ENCODE data around the gene TFEC. TPM values are rescaled to one million over a fixed set of nuclear protein-coding genes. Genes with fewer than 3 reads are reported as not detected.

Gene TFEC
- total and polyA plus RNA-seq, 2 experiments from 2014 or later: not detected

DNA sequence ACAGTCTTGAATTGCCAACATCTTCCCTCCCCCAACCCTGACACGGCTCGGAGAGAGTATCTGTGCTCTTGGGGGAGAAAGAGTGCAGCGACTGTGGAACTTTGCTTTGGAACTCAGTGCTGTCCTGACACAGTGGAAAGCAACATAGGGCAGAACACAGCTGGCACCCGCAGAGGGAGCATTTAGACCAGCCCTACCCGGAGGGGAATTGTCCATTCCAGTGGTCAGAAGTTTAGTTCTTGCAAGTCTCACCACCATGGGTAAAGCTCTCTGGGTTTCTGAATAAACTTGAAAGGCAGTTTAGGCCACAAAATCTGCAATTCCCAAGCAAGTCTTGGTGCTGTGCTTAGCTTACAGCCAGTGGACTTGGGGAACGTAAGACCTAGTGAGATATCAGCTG lies 34.9 kb downstream of the TFEC start:
- H3K36me3 Mint-ChIP-seq (ENCODE audit: low read depth): no peaks in the 10 kb centered on the region
- ATAC-seq: no peak
- no peaks in the 10 kb centered on the region for H3K79me2 ChIP-seq (replicated peaks; ENCODE audit: insufficient read depth)
- H3K4me1 ChIP-seq (ENCODE audit: insufficient read depth): no peaks in the 10 kb centered on the region
- no peak overlapping the region for H3K27ac ChIP-seq (ENCODE audit: low read depth)
- H3K27me3 ChIP-seq (ENCODE audit: insufficient read depth): no peaks in the 10 kb centered on the region
- H3K9me2 ChIP-seq (ENCODE audit: insufficient read depth): no peaks in the 10 kb centered on the region; the same call in 1 of the 2 replicates
- peaks cover 3% of the 10 kb centered on the region for H3K27me3 Mint-ChIP-seq (ENCODE audit: insufficient read depth, low read depth, poor library complexity)
- H4K20me1 ChIP-seq (replicated peaks; ENCODE audit: insufficient read depth): no peaks in the 10 kb centered on the region
- H3K27ac Mint-ChIP-seq: no peak overlapping the region
- no peak overlapping the region for H3K4me2 ChIP-seq
- no peak overlapping the region for H3K4me3 Mint-ChIP-seq
- no peak overlapping the region for H3K4me3 ChIP-seq
- no peaks in the 10 kb centered on the region for H3K4me1 Mint-ChIP-seq
- H3F3A ChIP-seq (replicated peaks; ENCODE audit: low read depth): no peaks in the 10 kb centered on the region
- no peak overlapping the region for H2AFZ ChIP-seq
- H3K9me3 Mint-ChIP-seq: peaks cover 6% of the 10 kb centered on the region; the same call in 2 of the 3 replicates
- DNase-seq (ENCODE audit: low spot score): no peak
- TF ChIP-seq STAT1 (IDR thresholded peaks at IDR 0.05; ENCODE audit: unreplicated experiment) (no peak), POLR2AphosphoS5 (IDR thresholded peaks at IDR 0.05; ENCODE audit: low read depth) (no peak), CREB1 (CRISPR knock-in tag; IDR thresholded peaks at IDR 0.05; ENCODE audit: low read depth) (no peak), ZNF331 (CRISPR knock-in tag; IDR thresholded peaks at IDR 0.05; ENCODE audit: low read depth) (no peak), NANOG (IDR thresholded peaks at IDR 0.05; ENCODE audit: borderline replicate concordance) (no peak), JUNB (IDR thresholded peaks at IDR 0.05; ENCODE audit: unreplicated experiment) (no peak), ZNF114 (CRISPR knock-in tag; IDR thresholded peaks at IDR 0.05) (no peak), EZH2phosphoT487 (IDR thresholded peaks at IDR 0.05; ENCODE audit: unreplicated experiment) (no peak)
- TF ChIP-seq, protein P1, sequence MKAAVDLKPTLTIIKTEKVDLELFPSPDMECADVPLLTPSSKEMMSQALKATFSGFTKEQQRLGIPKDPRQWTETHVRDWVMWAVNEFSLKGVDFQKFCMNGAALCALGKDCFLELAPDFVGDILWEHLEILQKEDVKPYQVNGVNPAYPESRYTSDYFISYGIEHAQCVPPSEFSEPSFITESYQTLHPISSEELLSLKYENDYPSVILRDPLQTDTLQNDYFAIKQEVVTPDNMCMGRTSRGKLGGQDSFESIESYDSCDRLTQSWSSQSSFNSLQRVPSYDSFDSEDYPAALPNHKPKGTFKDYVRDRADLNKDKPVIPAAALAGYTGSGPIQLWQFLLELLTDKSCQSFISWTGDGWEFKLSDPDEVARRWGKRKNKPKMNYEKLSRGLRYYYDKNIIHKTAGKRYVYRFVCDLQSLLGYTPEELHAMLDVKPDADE (IDR thresholded peaks at IDR 0.05): no peak
- H3K36me3 ChIP-seq (ENCODE audit: insufficient read depth): no peaks in the 10 kb centered on the region

DNA sequence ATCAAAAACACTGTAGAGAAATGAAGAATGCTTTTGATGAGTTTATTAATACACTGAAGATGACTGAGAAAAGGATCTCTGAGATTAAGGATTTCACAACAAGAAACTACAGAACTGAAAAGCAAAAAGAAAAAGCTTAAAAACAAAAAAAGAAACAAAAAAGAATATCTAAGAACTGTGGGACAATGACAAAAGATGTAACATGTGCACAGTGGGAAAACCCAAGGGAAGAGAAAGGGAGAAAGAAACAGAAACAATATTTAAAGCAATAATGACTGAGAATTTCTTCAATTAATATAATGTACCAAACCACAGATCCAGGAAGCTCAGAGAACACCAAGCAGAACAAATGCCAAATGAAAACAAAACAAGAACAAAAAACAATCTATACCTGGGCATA lies 42.2 kb downstream of the TFEC start:
- no peaks in the 10 kb centered on the region for H3K4me1 Mint-ChIP-seq
- ATAC-seq: no peak

More for the DNA sequence above, 42.2 kb downstream of the TFEC start:
- Histone ChIP-seq H3K4me2 (no peak overlapping the region), H2AFZ (no peak overlapping the region), H3K27ac (ENCODE audit: low read depth) (no peak overlapping the region), H3K36me3 (ENCODE audit: insufficient read depth) (no peaks in the 10 kb centered on the region), H3K27me3 (ENCODE audit: insufficient read depth) (no peaks in the 10 kb centered on the region), H3K4me3 (no peak overlapping the region), H3K4me1 (ENCODE audit: insufficient read depth) (no peaks in the 10 kb centered on the region), H3K79me2 (replicated peaks; ENCODE audit: insufficient read depth) (no peaks in the 10 kb centered on the region), H4K20me1 (replicated peaks; ENCODE audit: insufficient read depth) (no peaks in the 10 kb centered on the region), H3F3A (replicated peaks; ENCODE audit: low read depth) (no peaks in the 10 kb centered on the region), H3K9me2 (ENCODE audit: insufficient read depth) (0 out of 2 replicates have a peak, but pooled peaks cover 3% of the 10 kb centered on the region)
- no peak overlapping the region for H3K4me3 Mint-ChIP-seq
- peaks cover 9% of the 10 kb centered on the region for H3K27me3 Mint-ChIP-seq (ENCODE audit: insufficient read depth, low read depth, poor library complexity)
- no peak for DNase-seq (ENCODE audit: low spot score)
- TF ChIP-seq, protein P2, sequence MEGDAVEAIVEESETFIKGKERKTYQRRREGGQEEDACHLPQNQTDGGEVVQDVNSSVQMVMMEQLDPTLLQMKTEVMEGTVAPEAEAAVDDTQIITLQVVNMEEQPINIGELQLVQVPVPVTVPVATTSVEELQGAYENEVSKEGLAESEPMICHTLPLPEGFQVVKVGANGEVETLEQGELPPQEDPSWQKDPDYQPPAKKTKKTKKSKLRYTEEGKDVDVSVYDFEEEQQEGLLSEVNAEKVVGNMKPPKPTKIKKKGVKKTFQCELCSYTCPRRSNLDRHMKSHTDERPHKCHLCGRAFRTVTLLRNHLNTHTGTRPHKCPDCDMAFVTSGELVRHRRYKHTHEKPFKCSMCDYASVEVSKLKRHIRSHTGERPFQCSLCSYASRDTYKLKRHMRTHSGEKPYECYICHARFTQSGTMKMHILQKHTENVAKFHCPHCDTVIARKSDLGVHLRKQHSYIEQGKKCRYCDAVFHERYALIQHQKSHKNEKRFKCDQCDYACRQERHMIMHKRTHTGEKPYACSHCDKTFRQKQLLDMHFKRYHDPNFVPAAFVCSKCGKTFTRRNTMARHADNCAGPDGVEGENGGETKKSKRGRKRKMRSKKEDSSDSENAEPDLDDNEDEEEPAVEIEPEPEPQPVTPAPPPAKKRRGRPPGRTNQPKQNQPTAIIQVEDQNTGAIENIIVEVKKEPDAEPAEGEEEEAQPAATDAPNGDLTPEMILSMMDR (conservative IDR thresholded peaks at IDR 0.05; ENCODE audit: low read depth in 2 of 2): no peak
- TF ChIP-seq ZNF331 (CRISPR knock-in tag; IDR thresholded peaks at IDR 0.05; ENCODE audit: low read depth) (no peak), ZNF114 (CRISPR knock-in tag; IDR thresholded peaks at IDR 0.05) (no peak), NANOG (IDR thresholded peaks at IDR 0.05; ENCODE audit: borderline replicate concordance) (no peak)
- no peaks in the 10 kb centered on the region; the same call in 2 of the 3 replicates for H3K9me3 Mint-ChIP-seq
- H3K36me3 Mint-ChIP-seq (ENCODE audit: low read depth): no peaks in the 10 kb centered on the region
- no peak overlapping the region for H3K27ac Mint-ChIP-seq

Measured in GM23338 (cell line).